SK-N-SH treated with all-trans-retinoic acid at 6 μM for 48 hours (cell line): ENCODE results near the gene CASTOR1.

ENCODE experiments used
- ATAC-seq: fragments of 200-7000 bp; cut with Tn5 transposase; 3 replicates; pipeline ENCODE4 v1.9.1; 2020; ENCODE audit warnings: mild to moderate bottlenecking, moderate library complexity
- ARNTL ChIP-seq: fragments of 450-650 bp; formaldehyde crosslinking; IDR thresholded peaks from 2 replicates; pipeline ENCODE4 v1.5.0; 2020; ENCODE audit warnings: low read depth, mild to moderate bottlenecking, moderate library complexity, borderline replicate concordance
- BACH2 ChIP-seq: fragments of 250-450 bp; sonication (Bioruptor Pico); IDR thresholded peaks from 2 replicates; pipeline ENCODE4 v1.9.0; 2021; ENCODE audit warnings: mild to moderate bottlenecking, borderline replicate concordance
- CSDC2 ChIP-seq: fragments of 250-450 bp; sonication (Bioruptor Pico); IDR thresholded peaks from 2 replicates; pipeline ENCODE4 v1.5.0; 2020; ENCODE audit warnings: mild to moderate bottlenecking, moderate library complexity
- ESRRG ChIP-seq: fragments of 250-450 bp; sonication (Bioruptor Pico); IDR thresholded peaks from 2 replicates; pipeline ENCODE4 v1.6.1; 2021; ENCODE audit warnings: mild to moderate bottlenecking
- GLIS3 ChIP-seq: fragments of 250-450 bp; sonication (Bioruptor Pico); IDR thresholded peaks from 2 replicates; pipeline ENCODE4 v1.5.0; 2020; ENCODE audit warnings: mild to moderate bottlenecking, moderate library complexity
- OSR1 ChIP-seq: fragments of 250-450 bp; sonication (Bioruptor Pico); IDR thresholded peaks from 2 replicates; pipeline ENCODE4 v1.8.0; 2022; ENCODE audit warnings: moderate library complexity, mild to moderate bottlenecking, inconsistent platforms
- PPARA ChIP-seq: fragments of 250-450 bp; sonication (Bioruptor Pico); IDR thresholded peaks from 2 replicates; pipeline ENCODE4 v1.5.0; 2020; ENCODE audit warnings: mild to moderate bottlenecking, borderline replicate concordance
- RARB ChIP-seq: fragments of 250-450 bp; sonication (Bioruptor Pico); IDR thresholded peaks from 2 replicates; pipeline ENCODE4 v1.8.0; 2021; ENCODE audit warnings: mild to moderate bottlenecking, moderate library complexity
- SNAI2 ChIP-seq: fragments of 250-450 bp; sonication (Bioruptor Pico); IDR thresholded peaks from 2 replicates; pipeline ENCODE4 v1.5.0; 2020; ENCODE audit warnings: mild to moderate bottlenecking, moderate library complexity
- TCF4 ChIP-seq: fragments of 250-450 bp; sonication (Bioruptor Pico); IDR thresholded peaks from 2 replicates; pipeline ENCODE4 v1.8.0; 2021; ENCODE audit warnings: mild to moderate bottlenecking, moderate library complexity, borderline replicate concordance
- TOX ChIP-seq: fragments of 250-450 bp; sonication (Bioruptor Pico); IDR thresholded peaks from 2 replicates; pipeline ENCODE4 v1.8.0; 2021; ENCODE audit warnings: mild to moderate bottlenecking, moderate library complexity, borderline replicate concordance
- ZFP30 ChIP-seq: fragments of 450-650 bp; formaldehyde crosslinking; IDR thresholded peaks from 2 replicates; pipeline ENCODE4 v1.5.0; 2022; ENCODE audit warnings: mild to moderate bottlenecking, moderate library complexity
- ZNF565 ChIP-seq: fragments of 450-650 bp; formaldehyde crosslinking; conservative IDR thresholded peaks from 2 replicates; pipeline ENCODE4 v1.5.0; 2020; ENCODE audit warnings: low read depth, mild to moderate bottlenecking, moderate library complexity
- ZNF70 ChIP-seq: fragments of 450-650 bp; formaldehyde crosslinking; IDR thresholded peaks from 2 replicates; pipeline ENCODE4 v1.5.0; 2020; ENCODE audit warnings: mild to moderate bottlenecking, moderate library complexity
- ZNF8 ChIP-seq: fragments of 450-650 bp; formaldehyde crosslinking; IDR thresholded peaks from 2 replicates; pipeline ENCODE4 v1.5.0; 2020; ENCODE audit warnings: mild to moderate bottlenecking, moderate library complexity
- TF ChIP-seq, protein P1 (sequence below): fragments of 250-450 bp; sonication (Bioruptor Pico); IDR thresholded peaks from 2 replicates; pipeline ENCODE4 v1.8.0; 2020; ENCODE audit warnings: mild to moderate bottlenecking, moderate library complexity, borderline replicate concordance
- TF ChIP-seq, protein P2 (sequence below): fragments of 250-450 bp; sonication (Bioruptor Pico); IDR thresholded peaks from 2 replicates; pipeline ENCODE4 v1.5.1; 2020; ENCODE audit warnings: low read depth, mild to moderate bottlenecking, moderate library complexity
- TF ChIP-seq, protein P3 (sequence below): fragments of 250-450 bp; sonication (Bioruptor Pico); IDR thresholded peaks from 2 replicates; pipeline ENCODE4 v1.5.0; 2020; ENCODE audit warnings: mild to moderate bottlenecking, moderate library complexity
- TF ChIP-seq, protein P4 (sequence below): fragments of 250-450 bp; sonication (Bioruptor Pico); IDR thresholded peaks from 2 replicates; pipeline ENCODE4 v1.8.0; 2021; ENCODE audit warnings: low read depth, mild to moderate bottlenecking, moderate library complexity, borderline replicate concordance
- TF ChIP-seq, protein P5 (sequence below): fragments of 250-450 bp; sonication (Bioruptor Pico); IDR thresholded peaks from 2 replicates; pipeline ENCODE4 v1.5.1; 2021; ENCODE audit warnings: mild to moderate bottlenecking, moderate library complexity

The CASTOR1 gene

DNA sequence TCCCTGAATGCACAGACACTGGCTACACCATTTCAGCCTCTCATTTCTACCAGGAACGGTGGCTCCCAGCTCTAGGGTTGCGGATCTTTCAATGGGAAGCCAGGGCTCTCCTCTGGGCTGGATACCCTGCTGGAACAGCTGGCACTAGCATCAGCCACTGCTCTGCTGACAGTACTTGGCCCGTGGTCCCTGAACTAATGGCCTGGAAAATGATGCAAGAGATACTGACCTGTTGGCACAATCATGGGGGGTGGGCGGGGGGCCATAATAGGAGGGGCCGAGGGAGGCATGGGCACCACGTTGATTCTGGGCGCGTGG, 48.1 kb upstream of the CASTOR1 start:
- no peak for TF ChIP-seq ZNF8 (CRISPR knock-in tag)
- no peak for TF ChIP-seq BACH2
- TF ChIP-seq RARB (CRISPR knock-in tag) = no peak
- no peak for TF ChIP-seq OSR1 (CRISPR knock-in tag)
- TF ChIP-seq, protein P1, sequence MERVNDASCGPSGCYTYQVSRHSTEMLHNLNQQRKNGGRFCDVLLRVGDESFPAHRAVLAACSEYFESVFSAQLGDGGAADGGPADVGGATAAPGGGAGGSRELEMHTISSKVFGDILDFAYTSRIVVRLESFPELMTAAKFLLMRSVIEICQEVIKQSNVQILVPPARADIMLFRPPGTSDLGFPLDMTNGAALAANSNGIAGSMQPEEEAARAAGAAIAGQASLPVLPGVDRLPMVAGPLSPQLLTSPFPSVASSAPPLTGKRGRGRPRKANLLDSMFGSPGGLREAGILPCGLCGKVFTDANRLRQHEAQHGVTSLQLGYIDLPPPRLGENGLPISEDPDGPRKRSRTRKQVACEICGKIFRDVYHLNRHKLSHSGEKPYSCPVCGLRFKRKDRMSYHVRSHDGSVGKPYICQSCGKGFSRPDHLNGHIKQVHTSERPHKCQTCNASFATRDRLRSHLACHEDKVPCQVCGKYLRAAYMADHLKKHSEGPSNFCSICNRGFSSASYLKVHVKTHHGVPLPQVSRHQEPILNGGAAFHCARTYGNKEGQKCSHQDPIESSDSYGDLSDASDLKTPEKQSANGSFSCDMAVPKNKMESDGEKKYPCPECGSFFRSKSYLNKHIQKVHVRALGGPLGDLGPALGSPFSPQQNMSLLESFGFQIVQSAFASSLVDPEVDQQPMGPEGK (CRISPR knock-in tag) = no peak
- TF ChIP-seq, protein P2, sequence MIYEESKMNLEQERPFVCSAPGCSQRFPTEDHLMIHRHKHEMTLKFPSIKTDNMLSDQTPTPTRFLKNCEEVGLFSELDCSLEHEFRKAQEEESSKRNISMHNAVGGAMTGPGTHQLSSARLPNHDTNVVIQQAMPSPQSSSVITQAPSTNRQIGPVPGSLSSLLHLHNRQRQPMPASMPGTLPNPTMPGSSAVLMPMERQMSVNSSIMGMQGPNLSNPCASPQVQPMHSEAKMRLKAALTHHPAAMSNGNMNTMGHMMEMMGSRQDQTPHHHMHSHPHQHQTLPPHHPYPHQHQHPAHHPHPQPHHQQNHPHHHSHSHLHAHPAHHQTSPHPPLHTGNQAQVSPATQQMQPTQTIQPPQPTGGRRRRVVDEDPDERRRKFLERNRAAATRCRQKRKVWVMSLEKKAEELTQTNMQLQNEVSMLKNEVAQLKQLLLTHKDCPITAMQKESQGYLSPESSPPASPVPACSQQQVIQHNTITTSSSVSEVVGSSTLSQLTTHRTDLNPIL (CRISPR knock-in tag) = no peak
- TF ChIP-seq ZNF70 (CRISPR knock-in tag) = no peak
- no peak for TF ChIP-seq CSDC2 (CRISPR knock-in tag)
- no peak for TF ChIP-seq SNAI2 (CRISPR knock-in tag)
- TF ChIP-seq ESRRG = no peak
- TF ChIP-seq, protein P3, sequence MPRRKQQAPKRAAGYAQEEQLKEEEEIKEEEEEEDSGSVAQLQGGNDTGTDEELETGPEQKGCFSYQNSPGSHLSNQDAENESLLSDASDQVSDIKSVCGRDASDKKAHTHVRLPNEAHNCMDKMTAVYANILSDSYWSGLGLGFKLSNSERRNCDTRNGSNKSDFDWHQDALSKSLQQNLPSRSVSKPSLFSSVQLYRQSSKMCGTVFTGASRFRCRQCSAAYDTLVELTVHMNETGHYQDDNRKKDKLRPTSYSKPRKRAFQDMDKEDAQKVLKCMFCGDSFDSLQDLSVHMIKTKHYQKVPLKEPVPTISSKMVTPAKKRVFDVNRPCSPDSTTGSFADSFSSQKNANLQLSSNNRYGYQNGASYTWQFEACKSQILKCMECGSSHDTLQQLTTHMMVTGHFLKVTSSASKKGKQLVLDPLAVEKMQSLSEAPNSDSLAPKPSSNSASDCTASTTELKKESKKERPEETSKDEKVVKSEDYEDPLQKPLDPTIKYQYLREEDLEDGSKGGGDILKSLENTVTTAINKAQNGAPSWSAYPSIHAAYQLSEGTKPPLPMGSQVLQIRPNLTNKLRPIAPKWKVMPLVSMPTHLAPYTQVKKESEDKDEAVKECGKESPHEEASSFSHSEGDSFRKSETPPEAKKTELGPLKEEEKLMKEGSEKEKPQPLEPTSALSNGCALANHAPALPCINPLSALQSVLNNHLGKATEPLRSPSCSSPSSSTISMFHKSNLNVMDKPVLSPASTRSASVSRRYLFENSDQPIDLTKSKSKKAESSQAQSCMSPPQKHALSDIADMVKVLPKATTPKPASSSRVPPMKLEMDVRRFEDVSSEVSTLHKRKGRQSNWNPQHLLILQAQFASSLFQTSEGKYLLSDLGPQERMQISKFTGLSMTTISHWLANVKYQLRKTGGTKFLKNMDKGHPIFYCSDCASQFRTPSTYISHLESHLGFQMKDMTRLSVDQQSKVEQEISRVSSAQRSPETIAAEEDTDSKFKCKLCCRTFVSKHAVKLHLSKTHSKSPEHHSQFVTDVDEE (CRISPR knock-in tag) = no peak
- TF ChIP-seq, protein P4, sequence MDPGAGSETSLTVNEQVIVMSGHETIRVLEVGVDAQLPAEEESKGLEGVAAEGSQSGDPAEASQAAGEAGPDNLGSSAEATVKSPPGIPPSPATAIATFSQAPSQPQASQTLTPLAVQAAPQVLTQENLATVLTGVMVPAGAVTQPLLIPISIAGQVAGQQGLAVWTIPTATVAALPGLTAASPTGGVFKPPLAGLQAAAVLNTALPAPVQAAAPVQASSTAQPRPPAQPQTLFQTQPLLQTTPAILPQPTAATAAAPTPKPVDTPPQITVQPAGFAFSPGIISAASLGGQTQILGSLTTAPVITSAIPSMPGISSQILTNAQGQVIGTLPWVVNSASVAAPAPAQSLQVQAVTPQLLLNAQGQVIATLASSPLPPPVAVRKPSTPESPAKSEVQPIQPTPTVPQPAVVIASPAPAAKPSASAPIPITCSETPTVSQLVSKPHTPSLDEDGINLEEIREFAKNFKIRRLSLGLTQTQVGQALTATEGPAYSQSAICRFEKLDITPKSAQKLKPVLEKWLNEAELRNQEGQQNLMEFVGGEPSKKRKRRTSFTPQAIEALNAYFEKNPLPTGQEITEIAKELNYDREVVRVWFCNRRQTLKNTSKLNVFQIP (CRISPR knock-in tag) = no peak
- no peak for TF ChIP-seq PPARA (CRISPR knock-in tag)

DNA sequence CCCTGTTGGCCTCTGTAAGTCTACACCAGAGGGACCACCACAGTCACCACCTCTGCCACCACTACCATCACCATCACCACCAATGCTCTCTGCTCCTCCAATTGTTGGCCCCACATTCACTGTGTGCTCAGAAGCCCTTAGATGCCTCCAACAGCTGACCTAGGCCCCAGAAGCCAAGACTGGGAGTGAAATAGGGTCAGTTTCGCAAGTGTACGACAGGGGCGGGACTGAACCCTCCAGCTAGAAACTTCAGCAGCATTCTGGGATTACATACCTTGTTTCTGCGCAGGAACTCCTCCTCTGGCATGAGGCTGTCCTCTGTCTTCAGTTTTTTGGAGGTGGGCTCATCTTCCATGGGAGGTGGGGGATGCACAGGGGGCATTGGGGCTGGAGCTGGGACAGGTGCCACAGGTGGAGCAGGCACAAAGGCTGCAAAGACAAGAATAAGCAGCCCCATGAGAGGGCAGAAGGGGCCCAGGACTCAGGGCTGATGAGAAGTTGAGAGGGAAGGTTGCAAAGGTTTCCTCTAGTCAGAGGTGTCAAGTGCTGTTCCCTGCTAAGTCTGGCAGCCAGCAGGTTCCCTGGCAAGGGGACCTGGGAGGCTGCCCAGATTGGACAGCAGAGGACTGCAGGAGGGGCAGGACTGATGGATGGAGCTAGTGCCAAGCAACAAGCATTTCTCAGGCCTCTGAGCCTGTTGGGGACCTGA, 47.6 kb upstream of the CASTOR1 start:
- TF ChIP-seq BACH2 (no peak), ZNF8 (CRISPR knock-in tag) (no peak), OSR1 (CRISPR knock-in tag) (no peak), CSDC2 (CRISPR knock-in tag) (no peak), ZNF70 (CRISPR knock-in tag) (no peak), TOX (CRISPR knock-in tag) (no peak), ZNF565 (no peak), PPARA (CRISPR knock-in tag) (no peak), TCF4 (no peak), SNAI2 (CRISPR knock-in tag) (no peak), GLIS3 (no peak), ZFP30 (CRISPR knock-in tag) (no peak), RARB (CRISPR knock-in tag) (no peak), ARNTL (CRISPR knock-in tag) (no peak)
- TF ChIP-seq, protein P3 (CRISPR knock-in tag) = no peak
- TF ChIP-seq, protein P1 (CRISPR knock-in tag) = no peak
- TF ChIP-seq, protein P5, sequence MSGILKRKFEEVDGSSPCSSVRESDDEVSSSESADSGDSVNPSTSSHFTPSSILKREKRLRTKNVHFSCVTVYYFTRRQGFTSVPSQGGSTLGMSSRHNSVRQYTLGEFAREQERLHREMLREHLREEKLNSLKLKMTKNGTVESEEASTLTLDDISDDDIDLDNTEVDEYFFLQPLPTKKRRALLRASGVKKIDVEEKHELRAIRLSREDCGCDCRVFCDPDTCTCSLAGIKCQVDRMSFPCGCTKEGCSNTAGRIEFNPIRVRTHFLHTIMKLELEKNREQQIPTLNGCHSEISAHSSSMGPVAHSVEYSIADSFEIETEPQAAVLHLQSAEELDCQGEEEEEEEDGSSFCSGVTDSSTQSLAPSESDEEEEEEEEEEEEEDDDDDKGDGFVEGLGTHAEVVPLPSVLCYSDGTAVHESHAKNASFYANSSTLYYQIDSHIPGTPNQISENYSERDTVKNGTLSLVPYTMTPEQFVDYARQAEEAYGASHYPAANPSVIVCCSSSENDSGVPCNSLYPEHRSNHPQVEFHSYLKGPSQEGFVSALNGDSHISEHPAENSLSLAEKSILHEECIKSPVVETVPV (CRISPR knock-in tag) = no peak
- no peak for ATAC-seq

More for the DNA sequence above, 48.1 kb upstream of the CASTOR1 start:
- no peak for ATAC-seq
